ENCODE results near the gene UCMA. TPM values are rescaled to one million over a fixed set of nuclear protein-coding genes. Genes with fewer than 3 reads are reported as not detected.

UCMA gene
- total RNA-seq, 4 donors from 2014 or later = not detected

- DNase-seq (ENCODE audit: low spot score) (no peak), ATAC-seq (ENCODE audit: low FRiP score) (no peak)
- TF ChIP-seq CTCF (IDR thresholded peaks at IDR 0.05) = no peak
Measured at GRCh38 chr10:13268310-13268709, 34.1 kb upstream of the UCMA start.

GRCh38 chr10:13263591-13263990 is 29.4 kb upstream of the UCMA start:
- no peak for ATAC-seq (ENCODE audit: low FRiP score)
- no peak for TF ChIP-seq CTCF (IDR thresholded peaks at IDR 0.05)
- no peak for DNase-seq (ENCODE audit: low spot score)

- no peak for TF ChIP-seq CTCF (IDR thresholded peaks at IDR 0.05)
- ATAC-seq (ENCODE audit: low FRiP score) (no peak), DNase-seq (ENCODE audit: low spot score) (no peak)
Measured at GRCh38 chr10:13262433-13262832, 28.3 kb upstream of the UCMA start.

- TF ChIP-seq CTCF (IDR thresholded peaks at IDR 0.05) = no peak
- ATAC-seq (ENCODE audit: low FRiP score) (no peak), DNase-seq (ENCODE audit: low spot score) (no peak)
Measured at GRCh38 chr10:13257621-13258140, 23.5 kb upstream of the UCMA start.

- TF ChIP-seq CTCF (IDR thresholded peaks at IDR 0.05) = no peak
Measured at GRCh38 chr10:13256627-13257026, 22.5 kb upstream of the UCMA start.

GRCh38 chr10:13253726-13254125 is 19.6 kb upstream of the UCMA start:
- TF ChIP-seq CTCF (IDR thresholded peaks at IDR 0.05) = no peak
- no peak for ATAC-seq (ENCODE audit: low FRiP score)
- DNase-seq (ENCODE audit: low spot score) = no peak

More at GRCh38 chr10:13256627-13257026, 22.5 kb upstream of the UCMA start:
- DNase-seq (ENCODE audit: low spot score) (no peak), ATAC-seq (ENCODE audit: low FRiP score) (no peak)

GRCh38 chr10:13247784-13248183 is 13.6 kb upstream of the UCMA start:
- ATAC-seq (ENCODE audit: low FRiP score) (no peak), DNase-seq (ENCODE audit: low spot score) (no peak)
- TF ChIP-seq CTCF (IDR thresholded peaks at IDR 0.05) = no peak

Measured in omental fat pad (tissue), 4 donors.